Thoracic aorta (tissue), 2 donors: Measurements from ENCODE around the gene TNRC6A. TPM values are rescaled to one million over a fixed set of nuclear protein-coding genes. Genes with fewer than 3 reads are reported as not detected.

Experiments used
- ATAC-seq: fragments of 150-250 bp; one replicate; pipeline ENCODE4 v1.8.0; 2017; ENCODE audit warnings: low read depth; ENCODE audit not compliant: insufficient number of reproducible peaks, low FRiP score
- DNase-seq: peaks from one replicate; pipeline ENCODE4 v3.0.0-alpha.2; 2020; ENCODE audit warnings: low spot score
- H3K27ac ChIP-seq, 2 donors: fragments of 200-600 bp; sonication (generic); 1 replicate in 1 of 2; 2 replicates in 1 of 2; pipeline ENCODE4 v1.5.1; 2016; ENCODE audit warnings: mild to moderate bottlenecking in 2 of 2, moderate library complexity in 2 of 2
- H3K27me3 ChIP-seq: fragments of 200-600 bp; sonication (generic); replicated peaks from 2 replicates; pipeline ENCODE4 v1.6.0; 2016; ENCODE audit warnings: mild to moderate bottlenecking; ENCODE audit not compliant: insufficient read depth
- H3K36me3 ChIP-seq: fragments of 200-600 bp; sonication (generic); one replicate; pipeline ENCODE4 v1.5.1; 2016
- H3K4me1 ChIP-seq, 2 donors: fragments of 200-600 bp; sonication (generic); 1 replicate in 1 of 2; 2 replicates in 1 of 2; pipeline versions ENCODE4 v1.5.1 to v1.6.0; 2016; ENCODE audit warnings: low read depth in 2 of 2, mild to moderate bottlenecking in 1 of 2; ENCODE audit not compliant: control insufficient read depth in 1 of 2
- H3K4me3 ChIP-seq: fragments of 200-600 bp; sonication (generic); 2 replicates; pipeline ENCODE4 v1.5.1; 2016; ENCODE audit warnings: mild to moderate bottlenecking
- H3K9me3 ChIP-seq: fragments of 200-600 bp; sonication (generic); 2 replicates; pipeline ENCODE4 v1.5.1; 2016
- total RNA-seq, 2 donors: library from RNA; depleted of rRNA; stranded (reverse); fragments of >200 nt; gene quantifications; one replicate each; pipeline versions ENCODE4 v1.1.0 to v1.2.3, GENCODE V29; 2016
- TF ChIP-seq, protein P1 (sequence below): fragments of 200-600 bp; sonication (generic); IDR thresholded peaks from one replicate; pipeline ENCODE4 v1.5.1; 2019; ENCODE audit warnings: antibody characterized with exemption

The TNRC6A gene
- total RNA-seq, 2 donors from 2014 or later = 45.6 to 85.4 TPM

DNA sequence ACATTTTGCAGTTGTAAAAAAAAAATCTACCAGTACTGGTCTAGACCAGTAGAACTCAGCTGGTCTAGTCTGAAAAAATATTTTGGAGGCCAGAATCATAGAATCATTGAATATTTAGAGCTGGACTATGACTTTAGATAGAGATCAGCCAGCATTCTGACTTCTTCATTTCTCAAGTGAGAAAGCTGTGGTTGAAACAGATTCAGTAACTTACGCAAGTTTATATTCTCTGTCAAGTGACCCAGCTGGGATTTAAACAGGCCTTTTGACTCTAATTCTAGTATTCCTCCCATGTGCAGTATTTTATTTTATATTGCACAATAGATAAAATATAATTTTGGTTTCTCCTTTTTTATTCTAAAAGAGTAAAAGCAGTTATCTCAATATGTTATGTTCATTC is 4.9 kb downstream of the TNRC6A start:
- DNase-seq (no peak), ATAC-seq (no peak)
- TF ChIP-seq, protein P1, sequence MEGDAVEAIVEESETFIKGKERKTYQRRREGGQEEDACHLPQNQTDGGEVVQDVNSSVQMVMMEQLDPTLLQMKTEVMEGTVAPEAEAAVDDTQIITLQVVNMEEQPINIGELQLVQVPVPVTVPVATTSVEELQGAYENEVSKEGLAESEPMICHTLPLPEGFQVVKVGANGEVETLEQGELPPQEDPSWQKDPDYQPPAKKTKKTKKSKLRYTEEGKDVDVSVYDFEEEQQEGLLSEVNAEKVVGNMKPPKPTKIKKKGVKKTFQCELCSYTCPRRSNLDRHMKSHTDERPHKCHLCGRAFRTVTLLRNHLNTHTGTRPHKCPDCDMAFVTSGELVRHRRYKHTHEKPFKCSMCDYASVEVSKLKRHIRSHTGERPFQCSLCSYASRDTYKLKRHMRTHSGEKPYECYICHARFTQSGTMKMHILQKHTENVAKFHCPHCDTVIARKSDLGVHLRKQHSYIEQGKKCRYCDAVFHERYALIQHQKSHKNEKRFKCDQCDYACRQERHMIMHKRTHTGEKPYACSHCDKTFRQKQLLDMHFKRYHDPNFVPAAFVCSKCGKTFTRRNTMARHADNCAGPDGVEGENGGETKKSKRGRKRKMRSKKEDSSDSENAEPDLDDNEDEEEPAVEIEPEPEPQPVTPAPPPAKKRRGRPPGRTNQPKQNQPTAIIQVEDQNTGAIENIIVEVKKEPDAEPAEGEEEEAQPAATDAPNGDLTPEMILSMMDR = no peak
- Histone ChIP-seq H3K4me1 (peaks cover 62 to 82% of the 10 kb centered on the region in 2 donors), H3K4me3 (no peak overlapping the region), H3K27ac (peak overlapping the region; percentile 50 to 72), H3K36me3 (no peaks in the 10 kb centered on the region), H3K27me3 (no peaks in the 10 kb centered on the region), H3K9me3 (no peaks in the 10 kb centered on the region)

DNA sequence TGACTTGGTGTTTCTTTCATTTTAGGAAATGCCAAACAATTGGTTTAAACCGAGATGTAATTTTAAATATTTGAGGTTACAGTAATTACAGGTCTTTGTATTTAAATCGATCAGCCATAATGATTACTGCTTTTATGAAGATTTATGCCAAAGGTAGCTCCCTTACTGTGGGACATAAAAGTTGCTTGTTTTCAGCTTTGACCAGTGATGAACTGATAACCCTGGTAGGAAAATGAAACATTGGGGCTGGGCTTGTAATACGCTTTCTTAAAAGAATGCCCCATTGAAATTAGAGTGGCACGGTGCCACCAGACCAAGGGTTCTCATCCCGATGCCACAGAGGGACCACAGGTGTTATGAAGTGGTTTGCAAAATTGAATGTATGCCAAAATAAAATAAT is 7.3 kb downstream of the TNRC6A start:
- H3K4me1 ChIP-seq = peaks cover 69 to 96% of the 10 kb centered on the region in 2 donors
- H3K27me3 ChIP-seq = no peaks in the 10 kb centered on the region
- H3K4me3 ChIP-seq = peak overlapping the region; percentile 50
- TF ChIP-seq, protein P1 = no peak
- H3K36me3 ChIP-seq = no peaks in the 10 kb centered on the region
- ATAC-seq = no peak
- DNase-seq = no peak
- no peaks in the 10 kb centered on the region for H3K9me3 ChIP-seq
- H3K27ac ChIP-seq = peak overlapping the region; percentile 68 to 72

DNA sequence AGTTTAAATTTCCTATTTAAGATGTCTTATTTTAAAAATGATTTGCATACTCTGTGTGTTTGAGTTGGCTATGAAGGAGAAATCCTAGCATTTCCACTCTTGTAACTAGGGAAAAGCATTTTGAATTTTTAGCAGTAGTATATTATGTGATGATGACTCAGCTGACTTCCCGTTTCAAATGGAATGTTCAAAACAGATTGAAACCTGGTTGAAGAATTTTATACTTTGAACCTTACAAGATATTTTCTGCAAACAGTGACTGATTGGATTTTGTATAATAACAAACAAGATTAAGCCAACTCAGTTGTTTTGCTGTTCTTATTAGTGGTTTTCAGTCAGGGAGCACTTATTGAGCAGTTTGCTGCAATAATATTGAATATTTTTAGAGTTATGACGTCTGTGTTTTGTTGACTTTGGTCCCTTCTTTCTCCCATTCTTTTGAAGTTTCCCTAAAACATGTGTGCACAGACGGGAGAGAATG is 8.0 kb downstream of the TNRC6A start:
- no peak for DNase-seq
- peak; percentile 49 for ATAC-seq
- TF ChIP-seq, protein P1 = no peak
- H3K27ac ChIP-seq = peak overlapping the region; percentile 68 to 72
- peaks cover 70 to 96% of the 10 kb centered on the region in 2 donors for H3K4me1 ChIP-seq
- H3K4me3 ChIP-seq = peak overlapping the region; percentile 50
- H3K36me3 ChIP-seq = no peaks in the 10 kb centered on the region
- H3K27me3 ChIP-seq = no peaks in the 10 kb centered on the region
- no peaks in the 10 kb centered on the region for H3K9me3 ChIP-seq

DNA sequence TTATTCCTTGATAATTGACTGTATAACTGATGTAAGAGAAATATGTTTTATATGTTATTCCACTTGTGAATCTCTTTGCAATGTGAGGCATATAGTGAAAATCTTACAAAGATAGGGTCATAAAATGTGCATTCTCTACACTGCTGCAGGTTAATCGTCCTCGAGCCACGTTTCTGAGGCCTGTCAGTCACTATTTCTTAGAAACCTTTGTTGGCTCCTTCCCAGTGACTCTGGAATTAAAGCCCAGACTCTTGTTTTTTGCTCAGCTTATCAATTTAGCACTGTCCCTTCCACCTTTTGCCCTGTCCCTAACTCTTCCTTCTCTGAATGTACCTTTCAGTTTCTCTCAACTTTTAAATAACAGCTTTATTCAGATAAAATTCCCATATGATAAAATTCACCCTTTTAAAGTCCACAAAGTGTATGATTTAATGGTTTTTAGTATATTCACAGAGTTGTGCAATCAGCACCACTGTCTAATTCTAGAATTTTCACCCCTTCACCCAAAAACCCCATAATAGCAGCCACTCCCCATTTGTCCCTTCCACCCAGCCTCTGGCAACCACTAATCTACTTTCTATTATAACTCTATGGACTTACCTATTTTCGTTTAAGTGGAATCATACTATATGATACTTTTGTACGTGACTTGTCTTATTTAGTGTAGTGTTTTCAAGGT is 8.6 kb downstream of the TNRC6A start:
- Histone ChIP-seq H3K4me1 (peaks cover 74 to 96% of the 10 kb centered on the region in 2 donors), H3K4me3 (peak overlapping the region; percentile 50), H3K27me3 (no peaks in the 10 kb centered on the region), H3K36me3 (no peaks in the 10 kb centered on the region), H3K27ac (peak overlapping the region; percentile 24 to 72), H3K9me3 (no peaks in the 10 kb centered on the region)
- DNase-seq (no peak), ATAC-seq (no peak)
- TF ChIP-seq, protein P1 = no peak

DNA sequence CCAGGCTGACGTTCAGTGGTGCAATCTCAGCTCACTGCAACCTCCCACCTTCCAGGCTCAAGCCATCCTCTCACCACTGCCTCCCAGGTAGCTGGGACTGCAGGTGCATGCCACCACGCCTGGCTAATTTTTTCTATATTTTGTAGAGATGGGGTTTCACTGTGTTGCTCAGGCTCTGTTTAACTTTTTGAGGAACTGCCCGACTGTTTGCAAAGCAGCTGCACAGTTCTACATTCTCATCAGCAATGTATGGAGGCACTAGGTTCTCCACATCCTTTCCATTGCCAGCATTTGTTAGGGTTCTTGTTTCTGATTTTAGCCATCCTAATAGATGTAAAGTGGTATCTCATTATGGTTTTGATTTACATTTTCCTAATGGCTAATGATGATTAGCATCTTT is 9.4 kb downstream of the TNRC6A start:
- TF ChIP-seq, protein P1 = no peak
- Histone ChIP-seq H3K4me3 (no peak overlapping the region), H3K36me3 (no peaks in the 10 kb centered on the region), H3K9me3 (no peaks in the 10 kb centered on the region), H3K27ac (peak overlapping the region in 1 of 2 donors; percentile 72), H3K27me3 (no peaks in the 10 kb centered on the region), H3K4me1 (peaks cover 79 to 96% of the 10 kb centered on the region in 2 donors)
- no peak for ATAC-seq
- DNase-seq = no peak
